Measurements from ENCODE around the gene RSPRY1.

- TF ChIP-seq, protein P1, sequence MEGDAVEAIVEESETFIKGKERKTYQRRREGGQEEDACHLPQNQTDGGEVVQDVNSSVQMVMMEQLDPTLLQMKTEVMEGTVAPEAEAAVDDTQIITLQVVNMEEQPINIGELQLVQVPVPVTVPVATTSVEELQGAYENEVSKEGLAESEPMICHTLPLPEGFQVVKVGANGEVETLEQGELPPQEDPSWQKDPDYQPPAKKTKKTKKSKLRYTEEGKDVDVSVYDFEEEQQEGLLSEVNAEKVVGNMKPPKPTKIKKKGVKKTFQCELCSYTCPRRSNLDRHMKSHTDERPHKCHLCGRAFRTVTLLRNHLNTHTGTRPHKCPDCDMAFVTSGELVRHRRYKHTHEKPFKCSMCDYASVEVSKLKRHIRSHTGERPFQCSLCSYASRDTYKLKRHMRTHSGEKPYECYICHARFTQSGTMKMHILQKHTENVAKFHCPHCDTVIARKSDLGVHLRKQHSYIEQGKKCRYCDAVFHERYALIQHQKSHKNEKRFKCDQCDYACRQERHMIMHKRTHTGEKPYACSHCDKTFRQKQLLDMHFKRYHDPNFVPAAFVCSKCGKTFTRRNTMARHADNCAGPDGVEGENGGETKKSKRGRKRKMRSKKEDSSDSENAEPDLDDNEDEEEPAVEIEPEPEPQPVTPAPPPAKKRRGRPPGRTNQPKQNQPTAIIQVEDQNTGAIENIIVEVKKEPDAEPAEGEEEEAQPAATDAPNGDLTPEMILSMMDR (IDR thresholded peaks at IDR 0.05), result no peak
- TF ChIP-seq EZH2 (IDR thresholded peaks at IDR 0.05), result no peak
These were observed 69.7 kb downstream of the RSPRY1 start for GRCh38 chr16:57255686-57256415.

Data from neural progenitor cell (in vitro differentiated cells).